ENCODE results near the gene IFT88.

DNA sequence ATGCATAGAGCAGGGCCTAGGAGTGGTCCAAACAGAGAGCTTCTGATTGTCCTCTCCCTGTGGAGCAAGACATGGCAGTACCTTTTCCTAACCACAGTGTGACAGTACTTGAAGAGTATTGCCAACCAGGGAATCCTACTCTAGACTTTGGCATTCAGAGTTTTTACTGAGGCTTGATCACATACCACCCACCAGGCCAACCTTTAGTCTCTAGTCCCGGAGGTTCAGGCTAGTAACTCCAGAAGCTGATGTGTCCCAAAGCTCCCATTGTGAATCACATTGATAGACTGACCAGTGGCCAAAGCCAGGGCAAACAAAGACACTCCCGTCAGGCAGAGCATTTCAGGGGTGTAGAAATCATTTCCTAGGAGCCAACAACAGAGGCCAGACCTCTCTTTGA lies 18.4 kb downstream of the IFT88 start:
- TF ChIP-seq, protein P1, sequence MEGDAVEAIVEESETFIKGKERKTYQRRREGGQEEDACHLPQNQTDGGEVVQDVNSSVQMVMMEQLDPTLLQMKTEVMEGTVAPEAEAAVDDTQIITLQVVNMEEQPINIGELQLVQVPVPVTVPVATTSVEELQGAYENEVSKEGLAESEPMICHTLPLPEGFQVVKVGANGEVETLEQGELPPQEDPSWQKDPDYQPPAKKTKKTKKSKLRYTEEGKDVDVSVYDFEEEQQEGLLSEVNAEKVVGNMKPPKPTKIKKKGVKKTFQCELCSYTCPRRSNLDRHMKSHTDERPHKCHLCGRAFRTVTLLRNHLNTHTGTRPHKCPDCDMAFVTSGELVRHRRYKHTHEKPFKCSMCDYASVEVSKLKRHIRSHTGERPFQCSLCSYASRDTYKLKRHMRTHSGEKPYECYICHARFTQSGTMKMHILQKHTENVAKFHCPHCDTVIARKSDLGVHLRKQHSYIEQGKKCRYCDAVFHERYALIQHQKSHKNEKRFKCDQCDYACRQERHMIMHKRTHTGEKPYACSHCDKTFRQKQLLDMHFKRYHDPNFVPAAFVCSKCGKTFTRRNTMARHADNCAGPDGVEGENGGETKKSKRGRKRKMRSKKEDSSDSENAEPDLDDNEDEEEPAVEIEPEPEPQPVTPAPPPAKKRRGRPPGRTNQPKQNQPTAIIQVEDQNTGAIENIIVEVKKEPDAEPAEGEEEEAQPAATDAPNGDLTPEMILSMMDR (conservative IDR thresholded peaks at IDR 0.05 in 1 of 2, IDR thresholded peaks at IDR 0.05 in 1 of 2; ENCODE audit: extremely low read depth in 1 of 2, insufficient read depth in 1 of 2, low read depth in 1 of 2, low read length in 2 of 2), result no peak
- TF ChIP-seq EZH2 (IDR thresholded peaks at IDR 0.05; ENCODE audit: borderline replicate concordance, low read length), result no peak

All from mammary epithelial cell (primary cell).